ENCODE data around the gene UNK.
A peak's percentile ranks its signal among the peaks of the same experiment; 100 is the strongest.

UNK gene, protein sequence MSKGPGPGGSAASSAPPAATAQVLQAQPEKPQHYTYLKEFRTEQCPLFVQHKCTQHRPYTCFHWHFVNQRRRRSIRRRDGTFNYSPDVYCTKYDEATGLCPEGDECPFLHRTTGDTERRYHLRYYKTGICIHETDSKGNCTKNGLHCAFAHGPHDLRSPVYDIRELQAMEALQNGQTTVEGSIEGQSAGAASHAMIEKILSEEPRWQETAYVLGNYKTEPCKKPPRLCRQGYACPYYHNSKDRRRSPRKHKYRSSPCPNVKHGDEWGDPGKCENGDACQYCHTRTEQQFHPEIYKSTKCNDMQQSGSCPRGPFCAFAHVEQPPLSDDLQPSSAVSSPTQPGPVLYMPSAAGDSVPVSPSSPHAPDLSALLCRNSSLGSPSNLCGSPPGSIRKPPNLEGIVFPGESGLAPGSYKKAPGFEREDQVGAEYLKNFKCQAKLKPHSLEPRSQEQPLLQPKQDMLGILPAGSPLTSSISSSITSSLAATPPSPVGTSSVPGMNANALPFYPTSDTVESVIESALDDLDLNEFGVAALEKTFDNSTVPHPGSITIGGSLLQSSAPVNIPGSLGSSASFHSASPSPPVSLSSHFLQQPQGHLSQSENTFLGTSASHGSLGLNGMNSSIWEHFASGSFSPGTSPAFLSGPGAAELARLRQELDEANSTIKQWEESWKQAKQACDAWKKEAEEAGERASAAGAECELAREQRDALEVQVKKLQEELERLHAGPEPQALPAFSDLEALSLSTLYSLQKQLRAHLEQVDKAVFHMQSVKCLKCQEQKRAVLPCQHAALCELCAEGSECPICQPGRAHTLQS

DNA sequence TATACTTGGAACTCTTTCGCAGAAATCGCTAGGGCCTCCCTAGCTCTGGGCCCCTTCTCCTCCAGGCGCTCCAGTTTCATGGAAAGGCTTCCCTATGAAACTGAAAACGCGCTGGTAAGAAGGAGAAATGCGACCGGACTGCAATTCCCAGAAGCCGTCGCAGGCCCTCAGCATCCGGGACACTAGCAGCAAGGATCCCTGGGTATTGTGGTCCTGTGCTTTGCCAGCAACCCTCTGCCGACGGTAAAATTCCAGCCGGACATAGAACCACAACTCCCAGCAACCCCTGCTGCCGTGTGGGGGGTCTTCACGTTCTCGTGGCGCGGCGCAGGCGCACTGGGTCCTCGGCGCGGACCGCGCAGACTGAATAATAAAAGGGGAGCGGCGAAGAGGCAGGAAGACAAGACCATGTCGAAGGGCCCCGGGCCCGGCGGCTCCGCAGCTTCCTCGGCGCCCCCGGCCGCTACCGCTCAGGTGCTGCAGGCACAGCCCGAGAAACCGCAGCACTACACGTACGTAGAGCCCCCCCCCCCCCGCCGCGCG, at the start of gene UNK:
Gene UNK (plus strand): TSS at position 334 of the 543 bp plus-strand sequence. CDS start 75 bp downstream, at position 409.
- DNase-seq, result peak; percentile 99

DNA sequence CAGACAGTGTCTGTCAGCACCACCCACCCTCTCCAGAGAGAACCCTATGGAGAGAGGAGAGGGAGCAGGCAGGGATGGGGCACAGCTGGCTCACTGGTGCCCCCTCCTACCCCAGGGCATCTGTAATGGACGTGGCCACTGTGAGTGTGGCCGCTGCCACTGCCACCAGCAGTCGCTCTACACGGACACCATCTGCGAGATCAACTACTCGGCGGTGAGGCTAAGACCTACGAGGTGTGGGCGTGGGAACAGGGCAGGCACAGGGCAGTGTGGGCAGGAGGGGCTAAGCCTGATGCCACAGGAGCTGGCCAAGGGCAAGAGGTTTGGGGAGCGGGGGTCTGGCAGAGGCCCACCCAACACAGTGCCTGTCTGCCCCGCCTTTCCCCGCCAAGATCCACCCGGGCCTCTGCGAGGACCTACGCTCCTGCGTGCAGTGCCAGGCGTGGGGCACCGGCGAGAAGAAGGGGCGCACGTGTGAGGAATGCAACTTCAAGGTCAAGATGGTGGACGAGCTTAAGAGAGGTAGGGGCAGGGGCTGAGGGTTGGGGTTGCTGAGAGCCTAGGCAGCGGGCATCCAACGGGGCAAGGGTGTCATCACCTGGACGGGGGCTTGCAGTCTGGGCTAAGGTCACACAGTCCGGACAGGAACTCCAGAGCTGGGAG, 48.3 kb upstream of the UNK start:
- DNase-seq, result no peak

DNA sequence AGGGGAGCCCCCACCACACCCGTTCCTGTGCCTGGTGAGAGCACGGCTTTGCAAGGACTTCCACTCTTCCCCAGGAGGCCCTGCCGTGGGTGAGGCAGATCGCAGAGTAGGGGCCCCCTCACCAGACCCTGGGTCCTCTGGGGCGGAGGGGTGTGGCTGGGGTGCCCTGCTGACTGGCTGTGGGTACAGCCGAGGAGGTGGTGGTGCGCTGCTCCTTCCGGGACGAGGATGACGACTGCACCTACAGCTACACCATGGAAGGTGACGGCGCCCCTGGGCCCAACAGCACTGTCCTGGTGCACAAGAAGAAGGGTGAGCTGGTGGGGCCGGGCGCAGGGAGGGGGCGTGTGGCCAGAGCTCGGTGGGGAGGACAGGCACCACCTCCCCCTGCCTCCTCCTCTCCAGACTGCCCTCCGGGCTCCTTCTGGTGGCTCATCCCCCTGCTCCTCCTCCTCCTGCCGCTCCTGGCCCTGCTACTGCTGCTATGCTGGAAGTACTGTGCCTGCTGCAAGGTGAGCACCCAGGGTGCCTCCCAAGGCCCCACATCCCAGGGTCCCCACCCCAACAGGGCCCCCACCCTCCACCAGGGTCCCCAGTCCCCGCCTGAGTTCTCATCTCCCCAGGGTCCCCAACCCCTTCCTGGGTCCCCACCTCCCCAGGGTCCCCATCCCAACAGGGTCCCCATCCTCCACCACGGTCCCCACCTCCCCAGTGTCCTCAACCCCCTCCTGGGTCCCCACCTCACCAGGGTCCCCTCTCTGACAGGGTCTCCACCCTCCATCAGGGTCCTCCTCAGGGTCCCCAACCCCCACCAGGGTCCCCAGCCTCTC, 47.3 kb upstream of the UNK start:
- DNase-seq, result no peak

DNA sequence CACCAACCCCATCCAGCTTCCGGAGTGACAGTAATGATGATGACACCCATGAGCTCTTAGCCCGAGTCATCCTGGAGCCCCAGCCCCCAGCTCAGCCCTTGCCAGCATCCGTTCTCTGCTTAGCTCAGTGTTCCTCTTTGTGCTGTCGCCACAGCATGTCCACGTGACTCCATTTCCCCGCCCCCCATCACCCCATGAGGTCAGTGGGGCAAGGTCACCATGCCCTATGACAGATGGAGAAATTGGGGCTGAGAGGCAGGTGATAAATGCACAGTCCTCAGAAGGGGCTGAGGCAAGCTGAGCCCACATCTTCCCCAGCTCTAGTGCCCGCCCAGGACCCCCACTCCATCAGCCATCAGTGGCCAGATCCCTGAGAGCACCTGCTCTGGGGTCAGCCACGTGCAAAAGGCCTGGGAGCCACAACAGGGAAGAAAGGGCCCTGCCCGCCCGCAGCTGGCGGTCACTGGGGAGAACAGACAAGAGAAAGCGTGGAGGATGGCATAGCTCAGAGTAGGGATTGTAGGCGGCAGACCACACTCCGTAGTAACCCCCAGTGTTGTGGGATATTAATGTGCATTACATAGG, 46.3 kb upstream of the UNK start:
- peak; percentile 70 for DNase-seq

DNA sequence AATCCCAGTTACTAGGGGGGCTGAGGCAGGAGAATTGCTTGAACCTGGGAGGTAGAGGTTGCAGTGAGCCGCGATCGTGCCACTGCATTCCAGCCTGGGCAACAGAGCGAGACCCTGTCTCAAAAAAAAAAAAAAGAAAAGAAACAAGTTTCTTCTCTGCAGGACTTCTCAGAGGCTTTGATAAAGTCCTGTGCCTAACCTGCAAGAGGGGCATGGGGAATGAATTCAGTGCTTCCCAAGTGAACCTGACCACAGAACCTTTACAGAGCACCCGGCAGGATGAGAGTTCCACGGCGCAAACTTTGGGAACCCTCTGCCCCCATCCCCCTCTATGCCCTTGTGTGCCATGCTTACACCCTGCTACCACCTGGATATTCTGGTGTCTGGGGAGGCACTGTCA, 45.4 kb upstream of the UNK start:
- DNase-seq, result no peak

DNA sequence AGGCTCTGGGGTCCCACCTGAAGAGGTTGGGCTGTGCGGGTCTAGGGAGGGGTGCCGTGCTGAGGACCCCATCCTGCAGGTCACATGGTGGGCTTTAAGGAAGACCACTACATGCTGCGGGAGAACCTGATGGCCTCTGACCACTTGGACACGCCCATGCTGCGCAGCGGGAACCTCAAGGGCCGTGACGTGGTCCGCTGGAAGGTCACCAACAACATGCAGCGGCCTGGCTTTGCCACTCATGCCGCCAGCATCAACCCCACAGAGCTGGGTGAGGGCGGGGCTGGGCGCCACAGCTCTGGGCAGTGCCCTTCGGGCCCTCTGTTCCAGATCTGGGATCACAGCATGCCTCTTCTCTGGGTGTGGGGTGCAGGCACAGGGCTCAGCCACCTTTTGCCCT, 44.8 kb upstream of the UNK start:
- DNase-seq, result no peak

DNA sequence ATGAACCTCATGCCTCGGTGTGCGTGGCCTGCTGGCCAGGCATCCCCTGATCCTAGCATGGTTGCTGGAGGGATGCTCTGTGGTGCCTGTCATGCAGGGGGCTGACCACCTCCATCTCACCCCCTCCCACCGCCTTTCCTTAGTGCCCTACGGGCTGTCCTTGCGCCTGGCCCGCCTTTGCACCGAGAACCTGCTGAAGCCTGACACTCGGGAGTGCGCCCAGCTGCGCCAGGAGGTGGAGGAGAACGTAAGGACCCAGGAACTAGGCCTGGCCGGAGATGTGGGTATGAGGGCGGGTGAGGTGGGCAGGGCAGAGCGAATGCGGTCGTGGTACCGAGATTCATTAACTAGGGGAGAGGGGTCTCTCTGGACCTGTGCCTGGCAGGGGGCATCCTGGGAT, 44.4 kb upstream of the UNK start:
- DNase-seq, result no peak

DNA sequence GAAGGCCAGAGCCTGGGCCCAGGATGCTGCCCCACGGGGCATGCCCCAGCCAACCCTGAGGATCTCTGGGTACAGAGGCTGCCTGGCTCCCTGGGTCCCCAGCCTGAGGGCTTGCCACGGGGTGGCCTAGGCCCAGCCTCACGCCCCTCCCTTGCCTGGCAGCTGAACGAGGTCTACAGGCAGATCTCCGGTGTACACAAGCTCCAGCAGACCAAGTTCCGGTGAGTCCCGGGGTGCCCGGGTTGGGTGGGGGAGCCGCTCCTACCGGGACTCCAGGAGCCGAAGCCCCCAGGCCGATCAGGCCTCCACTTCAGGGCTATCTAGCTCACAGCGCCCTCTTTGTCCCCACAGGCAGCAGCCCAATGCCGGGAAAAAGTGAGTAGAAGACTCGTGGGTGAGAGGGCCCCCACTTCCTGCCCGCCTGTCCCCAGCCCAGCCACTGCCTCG, 44.0 kb upstream of the UNK start:
- DNase-seq, result no peak

DNA sequence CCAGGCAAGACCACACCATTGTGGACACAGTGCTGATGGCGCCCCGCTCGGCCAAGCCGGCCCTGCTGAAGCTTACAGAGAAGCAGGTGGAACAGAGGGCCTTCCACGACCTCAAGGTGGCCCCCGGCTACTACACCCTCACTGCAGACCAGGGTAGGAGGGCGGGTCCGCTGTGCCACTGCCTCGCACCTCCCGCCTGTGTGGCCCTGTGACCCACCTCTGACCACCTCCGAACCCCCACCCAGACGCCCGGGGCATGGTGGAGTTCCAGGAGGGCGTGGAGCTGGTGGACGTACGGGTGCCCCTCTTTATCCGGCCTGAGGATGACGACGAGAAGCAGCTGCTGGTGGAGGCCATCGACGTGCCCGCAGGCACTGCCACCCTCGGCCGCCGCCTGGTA, 42.3 kb upstream of the UNK start:
- DNase-seq, result no peak

DNA sequence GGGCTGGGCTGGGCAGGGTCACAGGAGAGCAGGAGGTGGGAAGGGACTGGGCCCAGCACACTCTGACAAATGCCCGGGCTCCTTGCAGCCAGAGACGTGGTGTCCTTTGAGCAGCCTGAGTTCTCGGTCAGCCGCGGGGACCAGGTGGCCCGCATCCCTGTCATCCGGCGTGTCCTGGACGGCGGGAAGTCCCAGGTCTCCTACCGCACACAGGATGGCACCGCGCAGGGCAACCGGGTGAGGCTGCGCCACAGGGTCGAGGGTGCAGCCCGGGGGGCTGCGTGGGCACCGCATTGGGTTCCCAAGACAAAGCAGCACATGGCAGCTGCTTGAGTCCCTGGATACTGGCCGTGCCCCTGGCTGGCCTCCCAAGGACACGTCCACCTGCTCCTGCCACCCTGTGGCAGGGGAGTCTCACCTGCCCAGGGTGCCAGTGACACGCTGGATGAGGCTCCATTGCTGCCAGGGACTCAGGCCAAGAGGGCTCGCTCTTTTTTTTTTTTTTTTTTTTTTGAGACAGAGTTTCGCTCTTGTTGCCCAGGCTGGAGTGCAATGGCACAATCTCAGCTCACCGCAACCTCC, 40.9 kb upstream of the UNK start:
- no peak for DNase-seq

DNA sequence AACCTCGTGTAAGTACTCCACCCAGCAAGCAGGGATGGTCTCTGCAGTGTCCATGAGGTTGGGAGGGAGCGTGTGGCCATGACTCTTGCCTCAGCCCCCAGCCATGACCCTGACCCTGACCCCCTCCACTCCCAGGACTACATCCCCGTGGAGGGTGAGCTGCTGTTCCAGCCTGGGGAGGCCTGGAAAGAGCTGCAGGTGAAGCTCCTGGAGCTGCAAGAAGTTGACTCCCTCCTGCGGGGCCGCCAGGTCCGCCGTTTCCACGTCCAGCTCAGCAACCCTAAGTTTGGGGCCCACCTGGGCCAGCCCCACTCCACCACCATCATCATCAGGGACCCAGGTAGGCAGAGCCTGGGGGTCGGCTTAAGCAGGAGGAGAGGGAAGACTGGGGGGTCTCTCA, 35.9 kb upstream of the UNK start:
- no peak for DNase-seq

DNA sequence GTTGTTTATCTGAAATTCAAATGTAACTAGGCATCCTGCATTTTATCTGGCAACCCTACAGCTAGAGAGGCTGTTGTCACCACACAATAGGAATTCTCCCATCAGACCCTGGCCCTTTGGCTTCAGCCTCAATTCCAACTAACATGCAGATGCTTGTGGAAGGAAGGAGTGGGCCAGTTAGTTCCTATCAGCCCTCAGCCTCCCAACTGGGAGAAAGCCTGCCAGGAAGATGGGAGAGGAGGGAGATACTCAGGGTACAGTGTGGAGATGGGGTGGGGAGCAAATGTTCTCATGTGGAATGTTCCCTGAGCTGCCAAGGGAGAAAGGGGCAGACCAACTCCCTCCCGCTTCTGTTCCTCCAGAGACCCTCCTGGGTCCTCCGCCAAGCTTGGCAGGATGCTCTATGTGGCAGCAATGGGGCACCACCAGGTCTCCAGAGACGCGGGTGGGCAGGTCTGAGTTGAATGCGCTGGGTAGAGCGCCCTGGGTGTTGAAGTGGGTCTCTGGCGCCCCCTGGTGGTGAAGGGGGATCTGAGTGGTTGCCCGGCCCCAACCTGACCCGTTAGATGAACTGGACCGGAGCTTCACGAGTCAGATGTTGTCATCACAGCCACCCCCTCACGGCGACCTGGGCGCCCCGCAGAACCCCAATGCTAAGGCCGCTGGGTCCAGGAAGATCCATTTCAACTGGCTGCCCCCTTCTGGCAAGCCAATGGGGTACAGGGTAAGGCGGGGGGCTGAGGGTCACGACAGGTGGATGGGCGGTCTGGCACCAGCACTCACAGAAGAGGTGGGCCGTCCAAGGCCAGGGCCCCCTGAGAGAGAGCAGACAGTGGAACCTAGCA, 34.8 kb upstream of the UNK start:
- peak; percentile 88 for DNase-seq

DNA sequence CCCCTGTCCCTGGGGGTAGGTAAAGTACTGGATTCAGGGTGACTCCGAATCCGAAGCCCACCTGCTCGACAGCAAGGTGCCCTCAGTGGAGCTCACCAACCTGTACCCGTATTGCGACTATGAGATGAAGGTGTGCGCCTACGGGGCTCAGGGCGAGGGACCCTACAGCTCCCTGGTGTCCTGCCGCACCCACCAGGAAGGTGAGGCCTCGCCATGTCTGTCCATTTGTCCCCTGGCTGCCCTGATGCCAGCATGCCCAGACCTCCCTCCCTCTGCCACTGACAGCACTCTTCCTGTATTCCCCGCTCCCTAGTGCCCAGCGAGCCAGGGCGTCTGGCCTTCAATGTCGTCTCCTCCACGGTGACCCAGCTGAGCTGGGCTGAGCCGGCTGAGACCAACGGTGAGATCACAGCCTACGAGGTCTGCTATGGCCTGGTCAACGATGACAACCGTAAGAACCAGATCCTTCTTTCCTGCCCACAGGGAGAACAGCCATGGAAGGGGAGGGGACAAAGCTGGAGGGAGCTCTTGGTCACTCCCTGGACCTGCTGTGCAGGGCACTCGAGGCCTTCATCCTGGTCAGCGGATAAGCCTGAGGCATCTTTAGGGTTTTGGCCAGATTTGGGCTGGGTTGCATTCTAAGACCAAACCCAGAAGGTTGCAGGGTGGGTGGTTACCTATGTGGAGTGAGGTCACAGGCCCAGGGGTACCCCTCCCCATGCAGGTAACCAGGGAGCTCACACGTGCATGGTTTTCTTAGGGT, 33.8 kb upstream of the UNK start:
- no peak for DNase-seq

DNA sequence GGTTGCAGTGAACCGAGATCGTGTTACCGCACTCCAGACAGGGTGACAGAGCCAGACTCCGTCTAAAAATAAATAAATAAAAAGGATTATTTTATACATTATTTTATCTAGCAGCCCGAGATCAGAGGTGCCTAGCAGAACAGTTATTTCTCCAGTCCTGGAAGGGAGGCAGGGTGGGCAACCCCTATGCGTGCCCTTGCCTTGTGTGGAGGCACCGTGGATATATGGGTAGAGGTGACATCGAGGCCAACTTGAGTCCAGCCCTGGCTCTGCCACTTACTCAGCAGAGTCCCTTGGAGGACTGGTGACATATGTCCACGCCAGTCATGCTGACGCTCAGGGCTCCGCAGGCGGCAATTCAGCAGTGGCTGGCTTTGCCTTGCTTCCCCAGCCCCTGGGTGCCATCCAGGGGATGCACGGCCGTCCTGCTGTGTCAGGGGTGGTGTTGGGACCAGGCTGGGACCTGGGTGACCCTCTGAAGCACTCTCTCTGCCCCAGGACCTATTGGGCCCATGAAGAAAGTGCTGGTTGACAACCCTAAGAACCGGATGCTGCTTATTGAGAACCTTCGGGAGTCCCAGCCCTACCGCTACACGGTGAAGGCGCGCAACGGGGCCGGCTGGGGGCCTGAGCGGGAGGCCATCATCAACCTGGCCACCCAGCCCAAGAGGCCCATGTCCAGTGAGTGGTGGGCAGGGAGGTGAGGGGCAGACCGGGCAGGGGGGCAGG, 32.8 kb upstream of the UNK start:
- DNase-seq, result no peak

DNA sequence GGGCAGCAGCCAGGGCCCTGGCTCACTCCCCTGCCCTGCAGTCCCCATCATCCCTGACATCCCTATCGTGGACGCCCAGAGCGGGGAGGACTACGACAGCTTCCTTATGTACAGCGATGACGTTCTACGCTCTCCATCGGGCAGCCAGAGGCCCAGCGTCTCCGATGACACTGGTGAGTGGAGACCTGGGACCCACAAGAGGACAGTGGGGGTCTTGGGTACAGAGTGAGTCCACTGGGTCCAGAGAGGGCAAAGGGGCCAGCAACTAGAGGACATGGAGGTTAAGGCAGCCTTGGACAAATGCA, 32.2 kb upstream of the UNK start:
- no peak for DNase-seq

DNA sequence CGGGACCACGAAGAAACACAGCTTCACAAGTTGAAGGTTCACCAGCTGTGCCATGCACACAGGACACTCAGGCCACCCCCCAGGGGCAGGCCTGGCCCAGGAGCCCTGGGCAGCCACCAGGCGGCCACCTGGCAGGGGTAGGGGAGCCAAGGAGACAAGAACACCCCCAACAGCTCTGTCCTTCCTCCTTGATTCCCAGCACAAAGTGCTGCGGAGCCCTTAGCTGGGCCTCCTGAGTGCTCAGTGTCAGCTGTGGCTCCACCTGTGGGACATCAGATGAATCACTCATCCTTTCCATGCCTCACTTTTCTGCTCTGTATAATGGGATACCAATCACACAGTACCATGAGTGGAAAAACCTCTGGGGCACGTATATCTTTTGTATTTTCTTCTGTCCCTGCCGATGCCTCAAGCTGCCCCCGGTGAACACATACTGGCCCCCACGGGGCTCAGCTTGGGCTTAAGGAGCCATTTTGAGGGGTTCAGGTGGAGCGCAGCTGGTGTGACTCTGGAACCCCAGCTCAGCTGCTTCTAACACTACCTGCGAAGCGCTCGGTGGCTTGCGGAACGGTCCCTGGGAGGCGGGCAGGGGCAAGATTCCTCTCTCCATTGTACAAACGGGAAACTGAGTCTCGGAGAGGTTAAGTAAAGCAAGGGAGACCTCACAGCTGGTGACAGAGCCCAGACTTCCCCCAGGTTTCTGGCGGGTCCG, 31.6 kb upstream of the UNK start:
- DNase-seq, result peak; percentile 5

DNA sequence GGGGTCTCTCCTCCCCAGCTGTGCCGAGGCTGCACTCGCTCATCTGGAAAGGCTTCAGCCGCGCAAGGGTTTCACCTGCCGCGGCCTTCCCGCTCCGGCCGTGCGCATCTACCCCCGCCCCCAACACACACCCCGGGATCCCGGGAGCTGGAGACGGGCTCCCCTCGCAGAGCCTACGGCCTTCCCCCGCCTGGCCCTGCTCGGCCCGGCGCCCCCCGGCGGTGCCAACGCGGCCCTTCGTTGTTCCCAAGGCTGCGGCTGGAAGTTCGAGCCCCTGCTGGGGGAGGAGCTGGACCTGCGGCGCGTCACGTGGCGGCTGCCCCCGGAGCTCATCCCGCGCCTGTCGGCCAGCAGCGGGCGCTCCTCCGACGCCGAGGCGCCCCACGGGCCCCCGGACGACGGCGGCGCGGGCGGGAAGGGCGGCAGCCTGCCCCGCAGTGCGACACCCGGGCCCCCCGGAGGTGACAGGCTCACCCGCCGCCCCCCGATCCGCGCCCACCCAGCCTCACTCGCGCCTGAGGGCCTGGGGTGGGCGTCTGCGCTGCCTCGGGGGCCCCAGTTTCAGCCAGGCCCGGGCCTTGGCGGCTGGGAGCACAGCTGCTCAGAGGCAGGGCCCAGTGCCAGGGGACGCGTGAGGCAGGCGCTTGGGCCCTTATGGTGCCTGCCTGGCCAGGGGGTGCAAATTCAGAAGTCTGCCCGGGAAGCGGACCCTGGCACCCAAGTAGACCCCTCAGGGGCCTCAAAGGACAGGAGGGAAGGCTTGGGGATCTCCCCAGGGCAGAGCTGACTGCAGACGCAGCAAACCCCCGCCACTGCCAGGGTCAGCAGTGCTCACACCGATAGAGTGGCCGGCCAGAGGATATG, 30.9 kb upstream of the UNK start:
- peak; percentile 84 for DNase-seq
